GM19239 (cell line): ENCODE measurements around the gene APLP1.
"Not testable (repeated sequence)": the region's sequence is repeated elsewhere in the genome, so short reads cannot be mapped to it uniquely, and the experiment has no call there.

Experiments used
- DNase-seq: peaks from one replicate; pipeline ENCODE4 v3.0.0; 2011; ENCODE audit warnings: low spot score; ENCODE audit not compliant: insufficient read length
- FAIRE-seq: peaks from 2 replicates; lab custom pipeline; 2011; peaks lifted over from hg19 to GRCh38; lab: Jason Lieb, UNC

APLP1 gene

DNA sequence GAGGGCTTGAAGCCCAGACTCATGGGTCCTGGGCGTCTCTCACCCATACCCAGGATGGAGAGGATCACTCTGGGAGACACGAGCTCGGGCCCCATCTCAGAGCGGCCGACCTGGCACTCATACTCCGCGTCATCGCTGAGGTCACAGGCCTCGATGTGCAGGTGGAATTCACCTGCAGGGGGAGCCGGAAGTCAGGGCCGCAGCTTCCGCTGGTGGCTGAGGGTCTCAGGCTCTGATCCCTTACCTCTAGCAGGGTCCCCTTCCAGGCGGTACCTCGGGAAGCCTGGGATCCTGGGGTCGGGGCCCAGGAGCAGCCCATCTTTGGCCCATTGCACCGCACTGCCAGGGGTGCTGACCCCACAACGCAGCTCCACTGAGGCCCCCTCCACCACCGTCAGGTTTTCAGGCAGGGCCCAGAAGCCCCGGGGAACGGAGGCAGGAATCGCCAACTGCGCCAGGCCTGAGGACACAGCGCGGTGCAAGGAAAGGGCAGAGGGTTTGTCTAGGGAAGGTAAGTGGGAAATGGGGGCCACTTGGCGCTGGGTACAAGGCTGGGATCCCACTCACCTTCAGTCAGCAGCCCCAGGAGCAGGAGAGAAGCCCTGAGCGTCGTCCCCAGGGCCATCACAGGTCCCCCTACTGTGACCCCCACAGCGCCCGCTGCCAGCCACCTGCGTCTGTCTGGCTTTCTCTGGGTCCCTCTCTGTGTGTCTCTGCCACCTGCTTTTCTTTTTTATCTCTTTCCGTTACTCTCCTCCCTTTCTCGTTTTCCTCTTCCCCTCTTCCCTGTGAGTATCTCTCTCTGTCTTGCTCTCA lies 17.0 kb upstream of the APLP1 start:
- DNase-seq, result no peak
- no peak for FAIRE-seq

- DNase-seq, result no peak
- no peak for FAIRE-seq
Observed at GRCh38 chr19:35852029-35852780, 16.2 kb upstream of the APLP1 start, which contains the start of gene NPHS1. NPHS1 (minus strand) TSS chr19:35852504; CDS start chr19:35851837, 667 bp downstream.

DNA sequence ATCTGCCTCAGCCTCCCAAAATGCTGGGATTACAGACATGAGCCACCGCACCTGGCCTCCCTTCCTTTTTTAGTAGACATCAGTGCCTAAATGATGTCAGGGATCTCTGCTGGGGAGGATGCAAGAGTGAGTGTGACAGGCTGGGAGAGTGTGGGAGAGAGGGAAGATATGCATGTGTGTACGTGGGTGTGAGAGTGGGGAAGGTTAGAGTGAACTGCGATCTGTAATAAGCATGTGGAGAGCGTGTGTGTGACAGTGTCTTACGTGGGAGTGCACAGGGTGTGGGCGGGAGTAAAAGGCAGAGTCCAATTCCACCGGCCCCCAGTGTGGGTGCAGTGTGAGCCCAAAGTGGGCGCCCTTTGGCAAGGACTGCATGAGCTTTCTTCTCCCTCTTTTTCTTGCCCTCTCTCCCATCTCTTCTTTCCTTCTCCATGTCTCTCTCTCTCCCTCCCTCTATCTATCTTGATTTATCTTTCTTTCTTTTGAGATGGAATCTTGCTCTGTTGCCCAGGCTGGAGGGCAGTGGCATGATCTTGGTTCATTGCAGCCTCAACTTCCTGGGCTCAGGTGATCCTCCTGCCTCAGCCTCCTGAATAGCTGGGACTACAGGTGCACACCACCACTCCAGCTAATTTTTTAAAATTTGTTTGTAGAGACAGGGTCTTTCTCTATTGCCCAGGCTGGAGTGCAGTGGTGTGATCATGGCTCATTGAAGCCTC lies 15.2 kb upstream of the APLP1 start:
- no peak for DNase-seq
- FAIRE-seq, result no peak

DNA sequence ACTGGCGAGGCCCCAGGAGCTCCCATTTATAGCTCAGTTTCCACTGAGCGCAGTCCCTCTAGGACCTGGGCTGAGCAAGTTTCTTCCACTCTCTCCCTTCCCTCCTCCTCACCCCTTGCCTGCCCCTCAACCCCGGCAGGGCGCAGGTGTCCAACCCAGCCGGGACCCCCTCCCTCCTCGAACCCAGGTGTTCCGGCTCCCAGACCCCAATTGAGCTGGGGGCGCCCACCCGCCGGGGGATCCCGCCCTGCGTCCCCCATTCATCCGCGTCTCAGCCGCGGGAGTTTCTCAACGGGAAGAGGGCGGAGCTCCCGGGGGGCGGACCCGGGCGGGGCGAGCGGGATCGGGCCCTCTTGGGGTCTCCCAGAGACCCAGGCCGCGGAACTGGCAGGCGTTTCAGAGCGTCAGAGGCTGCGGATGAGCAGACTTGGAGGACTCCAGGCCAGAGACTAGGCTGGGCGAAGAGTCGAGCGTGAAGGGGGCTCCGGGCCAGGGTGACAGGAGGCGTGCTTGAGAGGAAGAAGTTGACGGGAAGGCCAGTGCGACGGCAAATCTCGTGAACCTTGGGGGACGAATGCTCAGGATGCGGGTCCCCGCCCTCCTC lies 11.7 kb upstream of the APLP1 start, which contains the start of gene KIRREL2:
Gene KIRREL2 (plus strand): TSS at position 366 of the 604 bp plus-strand sequence. CDS start 209 bp downstream, at position 575.
- DNase-seq (no peak), FAIRE-seq (no peak)

DNA sequence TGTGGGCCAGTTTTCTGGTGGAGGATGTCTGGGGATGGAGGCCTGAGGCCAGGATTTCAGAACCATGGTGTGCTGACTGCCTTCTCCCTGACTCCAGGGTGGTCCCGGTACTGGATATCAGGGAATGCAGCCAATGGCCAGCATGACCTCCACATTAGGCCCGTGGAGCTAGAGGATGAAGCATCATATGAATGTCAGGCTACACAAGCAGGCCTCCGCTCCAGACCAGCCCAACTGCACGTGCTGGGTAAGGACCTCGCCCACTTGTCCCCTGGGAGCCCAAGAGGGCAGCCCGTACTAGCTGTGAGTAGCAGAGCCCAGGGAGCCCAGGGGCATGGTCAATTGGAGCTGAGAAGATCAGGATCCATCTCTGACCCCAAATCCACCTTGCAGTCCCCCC lies 10.1 kb upstream of the APLP1 start:
- no peak for DNase-seq
- FAIRE-seq, result no peak

DNA sequence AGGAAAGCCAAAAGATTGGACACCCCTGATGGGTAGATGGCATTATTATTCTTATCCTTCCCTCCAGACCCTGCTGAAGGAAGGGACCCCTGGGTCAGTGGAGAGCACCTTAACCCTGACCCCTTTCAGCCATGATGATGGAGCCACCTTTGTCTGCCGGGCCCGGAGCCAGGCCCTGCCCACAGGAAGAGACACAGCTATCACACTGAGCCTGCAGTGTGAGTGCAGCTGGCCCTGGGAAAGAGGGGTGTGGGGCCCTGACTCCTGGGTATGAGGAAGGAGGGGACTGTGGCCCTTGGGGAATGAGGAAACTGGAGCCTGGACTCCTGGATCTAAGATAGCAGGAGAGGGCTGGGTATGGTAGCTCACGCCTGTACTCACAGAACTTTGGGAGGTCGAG lies 9.0 kb upstream of the APLP1 start:
- DNase-seq, result no peak
- no peak for FAIRE-seq

- FAIRE-seq, result no peak
- DNase-seq, result no peak
Observed at GRCh38 chr19:35860436-35860817, 7.9 kb upstream of the APLP1 start.

DNA sequence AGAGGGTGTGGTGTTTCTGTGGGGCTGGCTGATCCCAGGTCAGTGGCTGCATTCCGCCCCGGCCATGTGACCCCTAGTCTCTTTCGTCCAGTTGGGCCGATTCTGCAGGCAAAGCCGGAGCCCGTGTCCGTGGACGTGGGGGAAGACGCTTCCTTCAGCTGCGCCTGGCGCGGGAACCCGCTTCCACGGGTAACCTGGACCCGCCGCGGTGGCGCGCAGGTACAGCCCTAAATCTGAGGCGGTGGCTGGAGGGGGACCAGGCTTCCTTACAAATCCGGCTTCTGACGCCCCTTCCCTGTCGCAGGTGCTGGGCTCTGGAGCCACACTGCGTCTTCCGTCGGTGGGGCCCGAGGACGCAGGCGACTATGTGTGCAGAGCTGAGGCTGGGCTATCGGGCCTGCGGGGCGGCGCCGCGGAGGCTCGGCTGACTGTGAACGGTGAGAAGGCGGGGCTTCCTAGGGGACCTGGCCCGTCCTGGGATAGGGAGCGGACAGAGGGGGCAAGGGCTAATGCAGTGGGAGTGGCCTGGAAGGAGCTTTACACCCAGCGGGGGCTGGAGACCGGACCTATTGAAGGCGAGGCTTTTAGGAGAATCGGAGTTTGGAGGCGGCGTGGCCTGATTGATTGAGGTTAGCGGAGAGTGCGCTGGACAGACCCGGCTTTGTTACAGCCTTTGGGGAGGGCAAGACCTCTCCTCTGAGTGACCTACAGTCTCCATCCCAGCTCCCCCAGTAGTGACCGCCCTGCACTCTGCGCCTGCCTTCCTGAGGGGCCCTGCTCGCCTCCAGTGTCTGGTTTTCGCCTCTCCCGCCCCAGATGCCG lies 7.3 kb upstream of the APLP1 start:
- DNase-seq, result no peak
- no peak for FAIRE-seq

DNA sequence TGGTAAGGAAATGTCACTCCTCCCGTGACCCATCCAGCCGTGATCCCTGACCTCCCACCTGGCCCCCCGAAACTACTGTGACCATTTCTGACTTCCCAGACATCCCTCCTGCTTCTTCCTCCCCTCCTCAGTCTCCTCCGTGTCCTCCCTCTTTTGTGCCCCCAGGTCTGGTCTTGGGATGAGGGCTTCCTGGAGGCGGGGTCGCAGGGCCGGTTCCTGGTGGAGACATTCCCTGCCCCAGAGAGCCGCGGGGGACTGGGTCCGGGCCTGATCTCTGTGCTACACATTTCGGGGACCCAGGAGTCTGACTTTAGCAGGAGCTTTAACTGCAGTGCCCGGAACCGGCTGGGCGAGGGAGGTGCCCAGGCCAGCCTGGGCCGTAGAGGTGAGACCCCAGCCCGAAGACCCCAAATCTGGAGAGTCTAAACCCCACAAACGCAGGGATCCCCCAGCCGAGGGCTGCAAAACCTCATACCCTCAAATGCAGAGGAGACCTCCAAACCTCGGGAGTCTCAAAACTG lies 6.7 kb upstream of the APLP1 start:
- DNase-seq, result no peak
- no peak for FAIRE-seq

GRCh38 chr19:35862528-35862927 lies 5.8 kb upstream of the APLP1 start:
- no peak for DNase-seq
- no peak for FAIRE-seq

GRCh38 chr19:35863018-35863417 lies 5.4 kb upstream of the APLP1 start:
- DNase-seq (no peak), FAIRE-seq (no peak)

GRCh38 chr19:35868823-35869326 lies 501 bp downstream of the APLP1 start:
- FAIRE-seq, result no peak

GRCh38 chr19:35869327-35870123 lies 1.2 kb downstream of the APLP1 start:
- DNase-seq (peak; percentile 89), FAIRE-seq (peak; percentile 94)

More at GRCh38 chr19:35868823-35869326, 501 bp downstream of the APLP1 start:
- DNase-seq, result no peak

DNA sequence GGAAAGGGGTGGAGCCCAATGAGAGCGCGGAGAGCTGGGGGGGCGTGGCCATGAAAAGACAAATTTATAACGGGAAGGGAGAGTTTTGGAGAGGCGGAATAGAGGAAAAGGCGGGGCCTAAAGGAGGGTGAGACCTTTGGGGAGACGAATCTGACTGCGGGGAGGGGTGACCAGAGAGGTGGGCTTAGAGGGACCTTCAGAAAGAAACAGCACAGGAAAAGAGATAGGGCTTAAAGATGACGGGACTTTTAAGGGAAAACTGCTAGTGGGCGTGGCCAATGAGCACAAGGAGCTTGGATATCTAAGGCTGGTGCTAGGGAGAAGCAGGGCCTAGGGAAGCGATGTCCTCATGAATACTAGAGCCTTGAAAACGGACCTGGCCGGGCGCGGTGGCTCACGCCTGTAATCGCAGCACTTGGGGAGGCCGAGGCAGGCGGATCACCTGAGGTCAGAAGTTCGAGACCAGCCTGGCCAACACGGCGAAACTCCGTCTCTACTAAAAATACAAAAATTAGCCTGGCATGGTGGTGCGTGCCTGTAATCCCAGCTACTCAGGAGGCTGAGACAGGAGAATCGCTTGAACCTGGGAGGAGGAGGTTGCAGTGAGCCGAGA lies 1.9 kb downstream of the APLP1 start:
- FAIRE-seq, result peak; percentile 11
- not testable (repeated sequence) for DNase-seq

DNA sequence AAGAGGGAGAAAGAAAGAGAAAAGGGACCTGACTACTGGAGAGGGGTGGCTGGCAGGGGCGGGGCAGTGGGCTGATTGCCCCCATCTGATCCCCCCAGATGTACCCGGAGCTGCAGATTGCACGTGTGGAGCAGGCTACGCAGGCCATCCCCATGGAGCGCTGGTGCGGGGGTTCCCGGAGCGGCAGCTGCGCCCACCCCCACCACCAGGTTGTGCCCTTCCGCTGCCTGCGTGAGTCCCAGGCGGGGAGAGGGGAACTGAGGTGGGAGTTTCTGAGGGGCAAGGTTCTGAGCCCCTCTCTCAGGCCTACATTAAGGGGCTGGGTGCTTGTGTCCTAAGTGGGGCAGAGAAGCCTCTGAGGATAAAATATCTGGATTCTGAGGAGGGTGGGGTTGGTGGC lies 2.4 kb downstream of the APLP1 start:
- FAIRE-seq, result no peak
- no peak for DNase-seq

DNA sequence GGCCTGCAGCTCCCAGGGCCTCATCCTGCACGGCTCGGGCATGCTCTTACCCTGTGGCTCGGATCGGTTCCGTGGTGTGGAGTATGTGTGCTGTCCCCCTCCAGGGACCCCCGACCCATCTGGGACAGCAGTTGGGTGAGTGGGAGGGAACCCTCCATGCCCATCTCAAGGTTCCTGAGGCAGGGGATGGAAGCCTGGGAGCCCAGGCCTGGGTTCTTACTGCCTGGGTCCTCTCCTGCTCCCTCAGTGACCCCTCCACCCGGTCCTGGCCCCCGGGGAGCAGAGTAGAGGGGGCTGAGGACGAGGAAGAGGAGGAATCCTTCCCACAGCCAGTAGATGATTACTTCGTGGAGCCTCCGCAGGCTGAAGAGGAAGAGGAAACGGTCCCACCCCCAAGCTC lies 3.2 kb downstream of the APLP1 start:
- FAIRE-seq (no peak), DNase-seq (no peak)

GRCh38 chr19:35872180-35872579 lies 3.8 kb downstream of the APLP1 start:
- no peak for FAIRE-seq

DNA sequence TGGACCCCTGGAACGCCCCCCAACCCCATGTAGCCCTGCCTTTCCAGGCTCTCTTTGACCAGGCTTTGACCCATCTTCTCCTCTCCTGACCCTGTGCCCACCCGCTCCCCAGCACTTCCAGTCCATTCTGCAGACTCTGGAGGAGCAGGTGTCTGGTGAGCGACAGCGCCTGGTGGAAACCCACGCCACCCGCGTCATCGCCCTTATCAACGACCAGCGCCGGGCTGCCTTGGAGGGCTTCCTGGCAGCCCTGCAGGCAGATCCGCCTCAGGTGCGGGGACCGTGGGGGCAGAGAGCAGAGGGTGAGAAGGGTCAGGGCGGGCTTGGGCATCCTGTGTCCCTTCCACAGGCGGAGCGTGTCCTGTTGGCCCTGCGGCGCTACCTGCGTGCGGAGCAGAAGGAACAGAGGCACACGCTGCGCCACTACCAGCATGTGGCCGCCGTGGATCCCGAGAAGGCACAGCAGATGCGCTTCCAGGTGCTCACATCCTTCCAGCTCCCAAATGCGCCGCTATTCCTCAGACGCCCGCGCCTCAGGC lies 6.1 kb downstream of the APLP1 start:
- FAIRE-seq (no peak), DNase-seq (no peak)

More at GRCh38 chr19:35872180-35872579, 3.8 kb downstream of the APLP1 start:
- DNase-seq, result no peak
